Measurements from ENCODE around the gene CLIC4. TPM values are rescaled to one million over a fixed set of nuclear protein-coding genes. Genes with fewer than 3 reads are reported as not detected.
A peak's percentile ranks its signal among the peaks of the same experiment; 100 is the strongest.

CLIC4 gene
- total and polyA plus RNA-seq, 2 of the 8 experiments (the other 6 are each of a cell fraction or from before 2014, with no cell fraction given) = 77.5 to 293 TPM

- Histone ChIP-seq H3K23me2 (ENCODE audit: low read depth, low read length) (no peaks in the 10 kb centered on the region), H3K79me1 (ENCODE audit: low read depth, low read length) (peaks cover 9% of the 10 kb centered on the region), H2AK5ac (ENCODE audit: low read depth, low read length) (no peak overlapping the region), H3K79me2 (ENCODE audit: control insufficient read depth in 1 of 2, insufficient read depth in 2 of 2, low read length in 2 of 2) (peaks cover 13 to 98% of the 10 kb centered on the region in 2 experiments), H3K23ac (ENCODE audit: insufficient read length) (no peak overlapping the region), H2BK12ac (ENCODE audit: low read depth, low read length) (no peak overlapping the region), H3K36me3 (ENCODE audit: control insufficient read depth in 2 of 4, insufficient read depth in 4 of 4, low read length in 3 of 4) (no peaks in the 10 kb centered on the region), H3K4me3 (ENCODE audit: extremely low read depth in 1 of 4, insufficient read depth in 2 of 4, low read depth in 3 of 4, low read length in 4 of 4) (no peak overlapping the region), H3K14ac (ENCODE audit: insufficient read length) (no peak overlapping the region), H3K56ac (replicated peaks; ENCODE audit: insufficient read length, low read depth, low read length) (no peak overlapping the region), H2AFZ (ENCODE audit: low read length) (no peak overlapping the region), H3K9ac (replicated peaks in 1 of 4; ENCODE audit: extremely low read depth in 1 of 4, low read depth in 3 of 4, low read length in 3 of 4) (no peak overlapping the region), H2BK15ac (ENCODE audit: low read length) (no peak overlapping the region), H3K4ac (replicated peaks; ENCODE audit: insufficient read length, low read depth, low read length) (no peak overlapping the region), H3K4me2 (ENCODE audit: insufficient read depth in 1 of 2, low read depth in 2 of 2, low read length in 2 of 2) (no peak overlapping the region), H4K20me1 (replicated peaks in 1 of 2; ENCODE audit: control insufficient read depth in 1 of 2, insufficient read depth in 2 of 2, low read length in 2 of 2) (peaks cover 6 to 12% of the 10 kb centered on the region in 2 experiments), H2BK20ac (ENCODE audit: low read length) (no peak overlapping the region), H2BK120ac (replicated peaks; ENCODE audit: low read depth, low read length) (no peak overlapping the region), H4K5ac (ENCODE audit: insufficient read length, low read depth, low read length) (no peak overlapping the region), H3K27me3 (replicated peaks in 1 of 4; ENCODE audit: control insufficient read depth in 3 of 4, extremely low read depth in 1 of 4, insufficient read depth in 3 of 4, low read length in 3 of 4) (no peaks in the 10 kb centered on the region), H3K4me1 (replicated peaks in 1 of 4; ENCODE audit: control insufficient read depth in 3 of 4, insufficient read depth in 4 of 4, low read length in 3 of 4) (peaks cover 0 to 7% (median under 1%) of the 10 kb centered on the region in 4 experiments; a peak in 4 of 7 replicates), H4K91ac (replicated peaks; ENCODE audit: insufficient read length, low read length) (no peak overlapping the region), H3K18ac (ENCODE audit: extremely low read depth, low read length) (no peak overlapping the region), H4K8ac (ENCODE audit: extremely low read depth, insufficient read depth, low read length) (no peak overlapping the region), H3K27ac (ENCODE audit: low read depth, low read length) (no peak overlapping the region), H3K9me3 (ENCODE audit: insufficient read depth in 2 of 2, low read depth in 1 of 2, low read length in 1 of 2) (no peaks in the 10 kb centered on the region), H2BK5ac (ENCODE audit: low read depth, low read length) (no peak overlapping the region)
- POLR2A ChIA-PET (ENCODE audit: partially characterized antibody) = interaction anchor here (0.8 to 5.0 kb wide), 5 partner anchors 11 to 117 kb away, joined by 3 to 37 read pairs (median 5); partner anchors contain the start of gene CLIC4
- 91% methylated on average over 6 of the region's 8 CpGs; no CpG with 5 or more reads in 1 of the 2 experiments for WGBS, 2 experiments (ENCODE audit: extremely low coverage in 1 of 2, insufficient coverage in 1 of 2, insufficient read length in 1 of 2, insufficient replicate concordance in 2 of 2, low coverage in 1 of 2, low lambda C conversion rate in 2 of 2, missing lambda C conversion rate in 1 of 2)
- no peak for TF ChIP-seq EZH2 (IDR thresholded peaks at IDR 0.05; ENCODE audit: low read depth, low read length, severe bottlenecking)
- no peak for TF ChIP-seq KDM4A (IDR thresholded peaks at IDR 0.05; ENCODE audit: low read depth, low read length, severe bottlenecking)
- no peak for TF ChIP-seq TAF7 (optimal IDR thresholded peaks at IDR 0.05; ENCODE audit: borderline replicate concordance, low read depth, low read length)
- no peak for TF ChIP-seq FOSL1 (IDR thresholded peaks at IDR 0.05; ENCODE audit: insufficient read depth, low read depth, low read length)
- no peak for TF ChIP-seq SAP30 (IDR thresholded peaks at IDR 0.05; ENCODE audit: insufficient read depth, insufficient replicate concordance, low read length)
- TF ChIP-seq MAFK (IDR thresholded peaks at IDR 0.05; ENCODE audit: low read depth, low read length) = peak; percentile 54
- CTCF ChIA-PET (ENCODE audit: partially characterized antibody) = interaction anchor here (0.8 to 2.5 kb wide), 5 partner anchors 9 to 82 kb away, joined by 3 to 9 read pairs (median 3); no protein-coding TSS in a partner anchor
- FAIRE-seq = no peak
- DNase-seq (ENCODE audit: low read depth in 1 of 2, low spot score in 2 of 2) = peak in 1 of 2 experiments; percentile 23
These were observed 20.2 kb downstream of the CLIC4 start for GRCh38 chr1:24765308-24765988.
